ENCODE results near the gene FAM3C.

DNA sequence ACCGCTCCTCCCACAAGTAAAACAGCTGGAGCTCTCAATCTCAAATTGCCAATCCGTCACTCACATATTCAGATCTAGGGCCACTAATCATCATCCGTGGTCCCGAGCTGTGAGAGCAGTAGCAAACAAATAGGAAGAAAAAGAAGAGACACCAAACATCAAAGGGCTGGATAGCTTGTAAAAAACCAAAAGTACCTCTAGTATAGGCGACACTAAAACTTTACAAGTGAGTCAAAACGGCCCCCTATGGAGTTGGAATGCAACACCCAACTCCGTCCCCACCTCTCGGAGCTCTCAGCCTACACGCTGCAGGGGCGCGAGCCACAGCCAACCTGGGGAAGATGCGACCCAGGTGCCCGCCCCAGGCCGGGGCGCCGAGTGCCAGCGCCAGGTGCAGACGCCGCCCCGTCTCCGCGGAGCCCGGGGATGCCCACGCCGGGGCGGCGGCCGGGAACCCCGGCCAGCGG lies 581 bp downstream of the FAM3C start:
- TF ChIP-seq, protein P1, sequence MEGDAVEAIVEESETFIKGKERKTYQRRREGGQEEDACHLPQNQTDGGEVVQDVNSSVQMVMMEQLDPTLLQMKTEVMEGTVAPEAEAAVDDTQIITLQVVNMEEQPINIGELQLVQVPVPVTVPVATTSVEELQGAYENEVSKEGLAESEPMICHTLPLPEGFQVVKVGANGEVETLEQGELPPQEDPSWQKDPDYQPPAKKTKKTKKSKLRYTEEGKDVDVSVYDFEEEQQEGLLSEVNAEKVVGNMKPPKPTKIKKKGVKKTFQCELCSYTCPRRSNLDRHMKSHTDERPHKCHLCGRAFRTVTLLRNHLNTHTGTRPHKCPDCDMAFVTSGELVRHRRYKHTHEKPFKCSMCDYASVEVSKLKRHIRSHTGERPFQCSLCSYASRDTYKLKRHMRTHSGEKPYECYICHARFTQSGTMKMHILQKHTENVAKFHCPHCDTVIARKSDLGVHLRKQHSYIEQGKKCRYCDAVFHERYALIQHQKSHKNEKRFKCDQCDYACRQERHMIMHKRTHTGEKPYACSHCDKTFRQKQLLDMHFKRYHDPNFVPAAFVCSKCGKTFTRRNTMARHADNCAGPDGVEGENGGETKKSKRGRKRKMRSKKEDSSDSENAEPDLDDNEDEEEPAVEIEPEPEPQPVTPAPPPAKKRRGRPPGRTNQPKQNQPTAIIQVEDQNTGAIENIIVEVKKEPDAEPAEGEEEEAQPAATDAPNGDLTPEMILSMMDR (IDR thresholded peaks at IDR 0.05): no peak
- TF ChIP-seq POLR2A (IDR thresholded peaks at IDR 0.05): no peak

Measured in heart left ventricle (tissue), 13 donors.